Measurements from ENCODE around the gene SZT2. TPM values are rescaled to one million over a fixed set of nuclear protein-coding genes. Genes with fewer than 3 reads are reported as not detected.
A peak's percentile ranks its signal among the peaks of the same experiment; 100 is the strongest.
"Not testable (repeated sequence)": the region's sequence is repeated elsewhere in the genome, so short reads cannot be mapped to it uniquely, and the experiment has no call there.

SZT2 gene
- total RNA-seq, 1 donor from 2014 or later, result 21.3 TPM

GRCh38 chr1:43386676-43387075 is 3.0 kb upstream of the SZT2 start:
- ATAC-seq, result no peak

DNA sequence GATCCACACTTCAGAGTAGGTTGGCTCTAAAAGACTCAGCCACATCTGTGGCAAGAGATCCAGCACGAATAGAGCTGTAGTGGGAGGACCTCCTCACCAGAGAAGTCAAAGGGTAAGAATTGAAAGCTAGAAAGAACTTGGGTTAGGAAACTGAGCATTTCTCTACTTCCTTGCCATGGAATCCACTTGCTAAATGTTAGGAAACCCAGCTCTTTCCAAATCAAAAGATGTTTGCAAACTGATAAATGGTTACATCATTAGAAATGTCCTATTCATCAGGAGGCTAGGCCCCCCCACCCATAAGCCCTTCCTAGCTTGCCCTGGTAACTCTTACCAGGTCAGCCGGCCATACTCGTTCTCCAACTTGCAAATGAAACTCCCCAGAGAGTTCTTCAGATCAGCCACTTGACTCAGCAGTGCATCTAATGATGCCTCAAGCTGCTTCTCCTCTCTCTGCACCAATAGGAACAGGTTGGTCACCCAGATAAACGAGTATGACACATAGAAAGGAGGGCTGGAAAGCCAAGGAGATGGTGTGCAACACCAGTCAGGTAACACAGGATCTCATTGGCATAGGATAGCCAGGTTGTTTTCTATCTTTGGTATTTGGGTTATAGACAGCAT is 1.6 kb upstream of the SZT2 start:
- DNase-seq (ENCODE audit: low spot score), result no peak
- no peak for ATAC-seq

More at GRCh38 chr1:43386676-43387075, 3.0 kb upstream of the SZT2 start:
- DNase-seq (ENCODE audit: low spot score), result no peak

GRCh38 chr1:43388613-43389012 is 1.1 kb upstream of the SZT2 start:
- ATAC-seq (no peak), DNase-seq (ENCODE audit: low spot score) (no peak)

DNA sequence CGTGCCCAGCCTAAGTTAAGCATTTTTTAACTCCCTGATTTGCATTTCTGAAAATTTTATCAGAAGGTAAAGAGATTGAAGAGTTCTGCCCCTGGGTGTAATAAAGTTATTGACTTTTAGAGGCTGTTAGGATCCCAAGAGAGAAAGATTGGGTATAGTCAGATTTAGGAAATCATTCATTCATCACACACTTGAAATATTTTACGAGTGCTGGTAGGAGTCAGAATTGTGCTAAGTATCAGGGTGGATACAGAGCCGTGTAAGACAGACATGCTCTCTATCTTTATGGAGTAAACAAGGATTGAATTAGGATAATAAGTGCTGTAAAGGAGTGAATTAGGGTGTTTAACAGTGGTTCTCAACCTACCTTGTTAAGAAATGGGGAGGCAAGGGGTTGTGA is 3.0 kb downstream of the SZT2 start:
- no peak for DNase-seq (ENCODE audit: low spot score)
- ATAC-seq, result no peak

DNA sequence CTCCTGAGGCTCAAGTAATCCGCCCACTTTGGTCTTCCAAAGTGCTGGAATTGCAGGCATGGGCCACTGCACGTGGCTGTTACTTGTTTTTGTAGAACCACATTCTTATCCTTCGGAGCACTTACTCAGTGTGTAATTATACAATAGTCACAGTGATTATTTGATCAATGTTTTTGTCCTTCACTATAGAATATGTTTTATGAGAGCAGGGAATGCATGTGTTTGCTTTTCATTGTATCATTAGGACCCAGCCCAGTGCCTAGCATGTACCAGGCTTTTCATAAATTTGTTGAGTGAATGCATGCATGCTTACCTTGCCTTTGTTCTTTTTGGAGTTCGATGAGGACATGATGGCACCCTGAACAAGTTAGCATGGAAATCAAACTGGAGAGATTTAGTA is 5.8 kb downstream of the SZT2 start:
- ATAC-seq, result no peak

DNA sequence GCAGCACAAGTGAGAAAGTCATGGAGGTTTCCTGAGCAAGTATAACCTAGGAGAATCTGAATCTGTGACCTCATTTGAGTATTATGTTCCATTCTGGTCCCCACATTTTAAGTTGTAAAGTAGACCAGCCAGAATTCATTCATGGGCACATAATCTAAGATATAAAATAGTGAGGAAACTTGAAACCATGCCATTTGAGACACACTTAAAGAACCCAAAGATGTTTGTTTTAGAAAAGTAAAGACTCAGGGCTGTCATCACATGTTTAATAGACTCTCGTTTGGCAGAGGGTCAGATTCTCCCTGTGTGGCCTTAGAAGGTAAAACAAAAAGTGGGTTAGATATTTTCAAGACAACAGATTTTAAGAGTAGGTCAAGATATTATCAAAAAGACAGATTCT is 6.4 kb downstream of the SZT2 start:
- ATAC-seq, result no peak

More for the DNA sequence above, 5.8 kb downstream of the SZT2 start:
- DNase-seq (ENCODE audit: low spot score), result no peak

GRCh38 chr1:43398227-43398626 is 8.5 kb downstream of the SZT2 start:
- no peak for ATAC-seq
- no peak for DNase-seq (ENCODE audit: low spot score)

More for the DNA sequence above, 6.4 kb downstream of the SZT2 start:
- no peak for DNase-seq (ENCODE audit: low spot score)

DNA sequence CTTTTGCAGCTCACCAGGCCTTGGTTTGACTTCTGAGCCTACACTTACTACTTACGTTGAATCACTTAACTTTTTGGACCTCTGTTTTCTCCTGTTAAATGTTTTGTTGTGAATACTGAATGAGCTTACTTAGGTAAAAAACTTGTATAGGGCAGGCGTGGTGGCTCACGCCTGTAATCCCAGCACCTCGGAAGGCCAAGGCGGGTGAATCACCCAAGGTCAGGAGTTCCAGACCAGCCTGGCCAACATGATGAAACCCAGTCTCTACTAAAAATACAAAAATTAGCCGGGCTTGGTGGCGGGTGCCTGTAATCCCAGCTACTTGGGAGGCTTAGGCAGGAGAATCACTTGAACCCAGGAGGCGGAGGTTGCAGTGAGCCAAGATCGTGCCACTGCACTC is 10.7 kb downstream of the SZT2 start:
- not testable (repeated sequence) for ATAC-seq; DNase-seq (ENCODE audit: low spot score)

DNA sequence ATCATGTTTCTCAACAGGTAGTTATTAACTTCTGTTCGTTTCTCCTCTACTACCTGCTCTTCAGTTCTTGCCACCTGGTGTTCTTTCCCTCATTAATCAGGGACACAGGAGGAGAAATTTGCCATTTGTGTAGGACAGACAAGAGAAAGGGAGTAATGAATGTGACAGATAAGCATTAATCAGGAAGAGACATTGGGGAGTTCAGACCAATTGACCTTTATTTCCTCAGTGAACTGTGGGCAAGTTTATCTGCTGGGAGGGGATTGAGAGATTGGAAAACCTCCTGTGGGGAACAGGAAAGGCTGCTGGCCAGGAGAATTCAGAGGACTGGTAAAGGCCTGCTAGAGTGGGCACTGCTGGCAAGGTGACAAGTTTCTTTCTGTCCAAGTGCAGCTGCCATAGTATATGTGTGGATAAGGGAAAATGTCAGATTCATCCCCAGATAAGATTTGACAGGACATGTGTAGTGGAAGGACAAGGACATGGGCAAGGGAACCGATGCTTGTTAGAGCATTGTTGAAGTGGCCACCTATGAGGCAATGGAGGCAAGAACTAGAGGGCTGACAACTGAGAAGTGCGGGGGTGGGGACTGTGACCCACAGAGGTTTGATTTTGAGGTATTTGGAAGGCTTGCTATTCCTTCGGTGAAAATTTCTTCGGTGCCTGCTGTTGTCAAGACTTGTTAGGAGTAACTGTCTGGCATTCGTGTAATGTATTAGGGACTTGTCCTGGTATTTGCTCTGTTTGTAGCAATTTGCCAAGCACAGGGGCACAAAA is 12.6 kb downstream of the SZT2 start:
- DNase-seq (ENCODE audit: low spot score) (no peak), ATAC-seq (no peak)

DNA sequence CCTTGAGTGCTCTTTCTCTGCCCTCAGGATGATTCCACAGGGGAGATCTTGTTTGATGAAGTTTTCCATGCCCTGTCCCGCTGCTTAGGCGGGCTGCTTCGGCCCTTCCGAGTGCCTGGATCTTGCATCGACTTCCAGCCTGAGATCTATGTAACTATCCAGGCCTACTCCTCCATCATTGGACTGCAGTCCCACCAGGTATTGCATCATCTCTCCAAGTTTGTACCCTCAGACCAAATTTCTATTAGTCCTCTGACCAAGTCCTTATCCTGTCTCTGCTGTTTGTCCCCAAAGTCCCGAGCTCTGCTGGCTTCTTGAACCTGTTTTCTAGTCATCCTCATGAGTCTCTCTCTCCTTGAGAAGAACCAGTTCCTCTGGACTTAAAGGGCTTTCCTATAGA is 14.7 kb downstream of the SZT2 start:
- no peak for DNase-seq (ENCODE audit: low spot score)
- no peak for ATAC-seq

- DNase-seq (ENCODE audit: low spot score) (no peak), ATAC-seq (no peak)
These were observed 15.6 kb downstream of the SZT2 start for GRCh38 chr1:43405219-43405875.

DNA sequence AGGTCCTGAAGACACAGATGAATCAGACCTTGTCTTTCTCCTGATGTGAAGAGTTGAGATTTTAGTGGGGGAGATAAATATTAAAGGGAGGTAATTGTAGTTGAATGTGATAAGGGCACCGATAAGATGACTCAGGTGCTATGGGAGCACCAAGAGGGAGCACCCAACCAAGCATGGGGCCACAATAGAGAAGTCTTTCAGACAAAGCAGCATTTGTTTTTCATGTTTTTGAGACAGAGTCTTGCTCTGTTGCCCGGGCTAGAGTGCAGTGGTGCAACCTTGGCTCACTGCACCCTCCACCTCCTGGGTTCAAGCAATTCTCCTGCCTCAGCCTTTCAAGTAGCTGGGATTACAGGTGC is 16.2 kb downstream of the SZT2 start:
- no peak for ATAC-seq
- no peak for DNase-seq (ENCODE audit: low spot score)

DNA sequence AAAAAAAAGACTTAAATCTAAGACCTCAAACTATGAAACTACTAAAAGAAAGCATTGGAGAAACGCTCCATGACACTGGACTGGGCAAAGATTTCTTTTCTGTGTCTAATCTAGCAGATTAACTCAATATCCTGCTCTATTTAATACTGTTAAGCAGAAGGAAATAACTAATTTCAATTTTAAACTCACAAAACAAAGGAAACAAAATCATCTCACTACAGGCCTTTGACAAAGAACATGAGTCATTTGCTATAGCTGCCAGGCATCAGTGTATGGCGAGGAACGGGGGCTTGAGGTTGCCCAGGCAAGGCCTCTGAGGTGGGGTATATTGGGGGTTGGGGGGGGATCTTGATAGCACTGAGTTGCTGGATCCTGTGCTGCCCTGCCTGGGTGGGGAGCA is 20.9 kb downstream of the SZT2 start:
- DNase-seq (ENCODE audit: low spot score) (no peak), ATAC-seq (no peak)

GRCh38 chr1:43413426-43413825 is 23.7 kb downstream of the SZT2 start:
- not testable (repeated sequence) for DNase-seq (ENCODE audit: low spot score); ATAC-seq

DNA sequence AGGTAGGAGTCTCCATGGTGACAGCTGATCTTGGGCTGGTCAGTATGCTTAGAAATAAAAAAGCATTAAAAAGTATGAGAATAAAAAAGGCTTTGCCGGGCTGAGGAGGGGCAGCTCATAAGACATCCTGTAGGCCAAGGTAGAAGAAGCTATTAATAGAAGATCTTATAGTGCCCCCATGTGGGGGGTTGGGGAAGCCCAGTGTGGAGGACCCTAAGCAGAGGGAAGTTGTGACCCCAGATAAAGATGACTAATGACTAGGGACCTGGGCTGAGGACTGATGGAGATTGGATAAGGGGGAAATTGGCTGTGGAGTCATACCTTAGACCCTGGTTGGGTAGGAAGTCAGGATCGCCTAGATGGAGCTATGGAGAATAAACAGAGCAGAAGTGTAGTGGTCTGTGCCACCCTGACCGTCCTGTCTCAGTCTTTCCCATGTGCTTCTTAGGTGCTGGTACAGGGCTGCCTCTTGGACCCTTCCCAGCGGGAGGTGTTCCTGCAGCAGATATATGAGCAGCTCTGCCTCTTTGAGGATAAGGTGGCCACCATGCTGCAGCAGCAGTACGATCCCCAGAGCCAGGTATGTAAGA is 25.0 kb downstream of the SZT2 start:
- ATAC-seq (peak; percentile 90), DNase-seq (ENCODE audit: low spot score) (no peak)

GRCh38 chr1:43415901-43416300 is 26.2 kb downstream of the SZT2 start:
- ATAC-seq (no peak), DNase-seq (ENCODE audit: low spot score) (no peak)

- ATAC-seq, result no peak
- DNase-seq (ENCODE audit: low spot score), result no peak
These were observed 29.2 kb downstream of the SZT2 start for GRCh38 chr1:43418858-43419257.

GRCh38 chr1:43419627-43420425 is 30.1 kb downstream of the SZT2 start:
- DNase-seq (ENCODE audit: low spot score) (peak; percentile 35), ATAC-seq (no peak)

- ATAC-seq (no peak), DNase-seq (ENCODE audit: low spot score) (no peak)
These were observed 31.2 kb downstream of the SZT2 start for GRCh38 chr1:43420874-43421273.

DNA sequence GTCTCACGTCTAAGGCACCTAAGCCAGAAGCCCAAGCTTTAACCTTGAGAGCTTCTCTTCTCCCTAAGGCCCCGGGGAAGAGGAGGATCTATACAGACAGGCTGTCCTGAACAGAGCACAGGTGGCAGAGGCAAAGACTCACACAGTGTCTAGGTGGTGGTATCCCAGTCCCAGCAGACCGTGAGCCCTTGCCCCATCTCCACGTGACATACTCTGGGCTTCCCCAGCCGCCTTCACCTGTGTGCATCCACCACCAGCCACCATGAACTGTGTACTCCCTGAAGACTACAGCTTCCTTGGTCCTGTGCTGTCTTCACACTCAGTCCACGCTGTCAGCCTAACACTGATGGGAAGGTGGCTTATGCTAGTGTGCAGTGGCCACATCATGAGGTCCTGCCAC is 31.7 kb downstream of the SZT2 start:
- DNase-seq (ENCODE audit: low spot score) (no peak), ATAC-seq (no peak)
